Right atrium auricular region (tissue), 2 donors: Measurements from ENCODE around the gene UBE2F. TPM values are rescaled to one million over a fixed set of nuclear protein-coding genes. Genes with fewer than 3 reads are reported as not detected.

ENCODE experiments used
- DNase-seq: peaks from one replicate; pipeline ENCODE4 v3.0.0-alpha.2; 2019; ENCODE audit warnings: low spot score
- H3K27ac ChIP-seq, 2 donors: fragments of 200-600 bp; sonication (generic); 1 replicate in 1 of 2; 2 replicates in 1 of 2; pipeline ENCODE4 v1.5.1; 2016 to 2019
- H3K27me3 ChIP-seq, 2 donors: fragments of 200-600 bp; sonication (generic); one replicate each; pipeline versions ENCODE4 v1.5.1 to v1.6.0; 2017 to 2019
- H3K36me3 ChIP-seq: fragments of 200-600 bp; sonication (generic); one replicate; pipeline ENCODE4 v1.5.1; 2016
- H3K4me1 ChIP-seq, 2 donors: fragments of 200-600 bp; sonication (generic); one replicate each; pipeline versions ENCODE4 v1.5.1 to v1.6.0; 2017 to 2019
- H3K4me3 ChIP-seq, 2 donors: fragments of 200-600 bp; sonication (generic); 1 replicate in 1 of 2; 2 replicates in 1 of 2; pipeline ENCODE4 v1.5.1; 2017 to 2019; ENCODE audit warnings: mild to moderate bottlenecking in 1 of 2, moderate library complexity in 1 of 2
- H3K9me3 ChIP-seq, 2 donors: fragments of 200-600 bp; sonication (generic); one replicate each; pipeline ENCODE4 v1.5.1; 2019
- CTCF ChIP-seq, 2 donors: fragments of 200-600 bp; sonication (generic); IDR thresholded peaks; one replicate each; pipeline ENCODE4 v1.5.1; 2019; ENCODE audit warnings: antibody characterized with exemption in 2 of 2
- total RNA-seq, 2 donors: library from RNA; depleted of rRNA; stranded (reverse); fragments of >200 nt; gene quantifications; one replicate each; pipeline ENCODE4 v1.1.0, GENCODE V29; 2016

Gene UBE2F
- total RNA-seq, 2 donors from 2014 or later, result 78.4 to 79.6 TPM

- H3K27ac ChIP-seq, result no peak overlapping the region
- no peaks in the 10 kb centered on the region for H3K36me3 ChIP-seq
- H3K4me3 ChIP-seq, result no peak overlapping the region
- no peaks in the 10 kb centered on the region for H3K4me1 ChIP-seq
- H3K9me3 ChIP-seq, result no peaks in the 10 kb centered on the region
- H3K27me3 ChIP-seq, result no peaks in the 10 kb centered on the region
- peak; percentile 32 for DNase-seq
- no peak for TF ChIP-seq CTCF (IDR thresholded peaks at IDR 0.05)
Measured at GRCh38 chr2:238090887-238091286, 124.1 kb downstream of the UBE2F start.

GRCh38 chr2:238091436-238092060 lies 124.7 kb downstream of the UBE2F start:
- Histone ChIP-seq H3K4me3 (no peak overlapping the region), H3K27ac (no peak overlapping the region)
- peak; percentile 50 for DNase-seq

More at GRCh38 chr2:238091436-238092060, 124.7 kb downstream of the UBE2F start:
- Histone ChIP-seq H3K9me3 (no peaks in the 10 kb centered on the region), H3K36me3 (no peaks in the 10 kb centered on the region), H3K4me1 (no peaks in the 10 kb centered on the region), H3K27me3 (no peaks in the 10 kb centered on the region)
- TF ChIP-seq CTCF (IDR thresholded peaks at IDR 0.05), result no peak

Other genes starting within 250 kb of the UBE2F start
- gene RBM44, start 168.2 kb upstream of the UBE2F start, total RNA-seq, result under 1 TPM; 0.30 to 0.55 TPM
- gene RAMP1, start 107.4 kb upstream of the UBE2F start, total RNA-seq, result 100 to 1,000 TPM; 239 to 275 TPM
- gene SCLY, start 94.0 kb downstream of the UBE2F start, total RNA-seq, result 10 to 100 TPM in 1 of 2 donors, 1 to 10 TPM in 1; 6.5 to 11.3 TPM
- 1 to 10 TPM in 1 of 2 donors, under 1 TPM in 1; 0.26 to 2.0 TPM for gene ESPNL, start 133.3 kb downstream of the UBE2F start, total RNA-seq
- gene KLHL30, start 171.7 kb downstream of the UBE2F start, total RNA-seq, result 10 to 100 TPM; 24.9 to 29.0 TPM
- gene ERFE, start 192.0 kb downstream of the UBE2F start, total RNA-seq, result 1 to 10 TPM in 1 of 2 donors, under 1 TPM in 1; 0.33 to 1.5 TPM
- 10 to 100 TPM; 15.9 to 17.6 TPM for gene ILKAP, start 236.7 kb downstream of the UBE2F start, total RNA-seq